Measurements from ENCODE around the gene RAB12.

RAB12 gene

GRCh38 chr18:8684577-8684976 lies 75.3 kb downstream of the RAB12 start:
- Histone ChIP-seq H3K4me3 (ENCODE audit: low read length) (no peak overlapping the region), H3K9me3 (ENCODE audit: control insufficient read depth, insufficient read depth, low read length) (no peaks in the 10 kb centered on the region), H3K9me2 (replicated peaks; ENCODE audit: control insufficient read depth, low read length) (no peaks in the 10 kb centered on the region), H3K27me3 (ENCODE audit: control insufficient read depth, low read length) (no peaks in the 10 kb centered on the region), H3K36me3 (ENCODE audit: control insufficient read depth, low read length) (no peaks in the 10 kb centered on the region), H3K4me2 (ENCODE audit: low read length) (no peak overlapping the region), H3K4me1 (ENCODE audit: control insufficient read depth, low read length) (no peaks in the 10 kb centered on the region), H3F3A (ENCODE audit: control insufficient read depth, insufficient read depth) (no peaks in the 10 kb centered on the region), H3K27ac (ENCODE audit: low read depth, low read length) (no peak overlapping the region), H4K20me1 (ENCODE audit: control insufficient read depth, insufficient read depth, low read depth, low read length) (no peaks in the 10 kb centered on the region), H3K79me2 (ENCODE audit: control insufficient read depth, low read length) (no peaks in the 10 kb centered on the region)
- no peak for TF ChIP-seq EZH2phosphoT487 (IDR thresholded peaks at IDR 0.05; ENCODE audit: borderline replicate concordance, low read length)

GRCh38 chr18:8685141-8685913 lies 76.1 kb downstream of the RAB12 start:
- Histone ChIP-seq H3K9me2 (replicated peaks; ENCODE audit: control insufficient read depth, low read length) (no peaks in the 10 kb centered on the region), H3K9me3 (ENCODE audit: control insufficient read depth, insufficient read depth, low read length) (no peaks in the 10 kb centered on the region), H3K36me3 (ENCODE audit: control insufficient read depth, low read length) (no peaks in the 10 kb centered on the region), H3K4me3 (ENCODE audit: low read length) (no peak overlapping the region), H3F3A (ENCODE audit: control insufficient read depth, insufficient read depth) (no peaks in the 10 kb centered on the region), H3K27ac (ENCODE audit: low read depth, low read length) (no peak overlapping the region), H3K27me3 (ENCODE audit: control insufficient read depth, low read length) (no peaks in the 10 kb centered on the region), H3K79me2 (ENCODE audit: control insufficient read depth, low read length) (no peaks in the 10 kb centered on the region), H3K4me2 (ENCODE audit: low read length) (no peak overlapping the region), H3K4me1 (ENCODE audit: control insufficient read depth, low read length) (no peaks in the 10 kb centered on the region), H4K20me1 (ENCODE audit: control insufficient read depth, insufficient read depth, low read depth, low read length) (no peaks in the 10 kb centered on the region)
- TF ChIP-seq, protein P1, sequence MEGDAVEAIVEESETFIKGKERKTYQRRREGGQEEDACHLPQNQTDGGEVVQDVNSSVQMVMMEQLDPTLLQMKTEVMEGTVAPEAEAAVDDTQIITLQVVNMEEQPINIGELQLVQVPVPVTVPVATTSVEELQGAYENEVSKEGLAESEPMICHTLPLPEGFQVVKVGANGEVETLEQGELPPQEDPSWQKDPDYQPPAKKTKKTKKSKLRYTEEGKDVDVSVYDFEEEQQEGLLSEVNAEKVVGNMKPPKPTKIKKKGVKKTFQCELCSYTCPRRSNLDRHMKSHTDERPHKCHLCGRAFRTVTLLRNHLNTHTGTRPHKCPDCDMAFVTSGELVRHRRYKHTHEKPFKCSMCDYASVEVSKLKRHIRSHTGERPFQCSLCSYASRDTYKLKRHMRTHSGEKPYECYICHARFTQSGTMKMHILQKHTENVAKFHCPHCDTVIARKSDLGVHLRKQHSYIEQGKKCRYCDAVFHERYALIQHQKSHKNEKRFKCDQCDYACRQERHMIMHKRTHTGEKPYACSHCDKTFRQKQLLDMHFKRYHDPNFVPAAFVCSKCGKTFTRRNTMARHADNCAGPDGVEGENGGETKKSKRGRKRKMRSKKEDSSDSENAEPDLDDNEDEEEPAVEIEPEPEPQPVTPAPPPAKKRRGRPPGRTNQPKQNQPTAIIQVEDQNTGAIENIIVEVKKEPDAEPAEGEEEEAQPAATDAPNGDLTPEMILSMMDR (IDR thresholded peaks at IDR 0.05; ENCODE audit: low read depth, low read length, poor library complexity, severe bottlenecking) = no peak
- TF ChIP-seq EZH2phosphoT487 (IDR thresholded peaks at IDR 0.05; ENCODE audit: borderline replicate concordance, low read length) = no peak

GRCh38 chr18:8685914-8686216 lies 76.6 kb downstream of the RAB12 start:
- Histone ChIP-seq H3K4me3 (ENCODE audit: low read length) (no peak overlapping the region), H3K9me2 (replicated peaks; ENCODE audit: control insufficient read depth, low read length) (no peaks in the 10 kb centered on the region), H3K9me3 (ENCODE audit: control insufficient read depth, insufficient read depth, low read length) (no peaks in the 10 kb centered on the region), H3K27me3 (ENCODE audit: control insufficient read depth, low read length) (no peaks in the 10 kb centered on the region), H3K27ac (ENCODE audit: low read depth, low read length) (no peak overlapping the region), H3K79me2 (ENCODE audit: control insufficient read depth, low read length) (no peaks in the 10 kb centered on the region), H3F3A (ENCODE audit: control insufficient read depth, insufficient read depth) (no peaks in the 10 kb centered on the region), H4K20me1 (ENCODE audit: control insufficient read depth, insufficient read depth, low read depth, low read length) (no peaks in the 10 kb centered on the region), H3K36me3 (ENCODE audit: control insufficient read depth, low read length) (no peaks in the 10 kb centered on the region), H3K4me1 (ENCODE audit: control insufficient read depth, low read length) (no peaks in the 10 kb centered on the region), H3K4me2 (ENCODE audit: low read length) (no peak overlapping the region)
- TF ChIP-seq, protein P1 (IDR thresholded peaks at IDR 0.05; ENCODE audit: low read depth, low read length, poor library complexity, severe bottlenecking) = no peak
- TF ChIP-seq EZH2phosphoT487 (IDR thresholded peaks at IDR 0.05; ENCODE audit: borderline replicate concordance, low read length) = no peak

DNA sequence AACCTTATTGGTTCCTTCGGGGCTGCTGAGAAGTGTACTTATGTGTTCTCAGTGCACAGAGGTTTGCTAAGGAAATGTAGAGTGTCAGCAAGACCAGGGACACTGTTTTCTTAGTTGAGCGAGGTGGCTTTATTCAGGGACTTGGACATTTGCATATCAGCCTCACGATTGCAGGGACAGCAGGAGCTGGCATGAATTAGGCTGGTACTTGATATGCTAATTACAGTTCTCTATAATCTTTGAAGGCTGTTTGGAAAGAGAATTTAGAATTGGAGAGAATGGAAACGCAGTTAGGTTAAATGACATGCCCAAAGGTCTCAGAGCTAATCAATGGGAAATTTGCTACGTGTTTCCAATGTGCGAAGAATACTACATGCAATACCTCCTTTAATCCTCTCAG lies 77.4 kb downstream of the RAB12 start:
- no peak for TF ChIP-seq EZH2phosphoT487 (IDR thresholded peaks at IDR 0.05; ENCODE audit: borderline replicate concordance, low read length)
- TF ChIP-seq, protein P1 (IDR thresholded peaks at IDR 0.05; ENCODE audit: low read depth, low read length, poor library complexity, severe bottlenecking) = no peak
- Histone ChIP-seq H3K27ac (ENCODE audit: low read depth, low read length) (no peak overlapping the region), H3F3A (ENCODE audit: control insufficient read depth, insufficient read depth) (no peaks in the 10 kb centered on the region), H4K20me1 (ENCODE audit: control insufficient read depth, insufficient read depth, low read depth, low read length) (no peaks in the 10 kb centered on the region), H3K4me1 (ENCODE audit: control insufficient read depth, low read length) (no peaks in the 10 kb centered on the region), H3K9me3 (ENCODE audit: control insufficient read depth, insufficient read depth, low read length) (no peaks in the 10 kb centered on the region), H3K4me2 (ENCODE audit: low read length) (no peak overlapping the region), H3K36me3 (ENCODE audit: control insufficient read depth, low read length) (no peaks in the 10 kb centered on the region), H3K4me3 (ENCODE audit: low read length) (no peak overlapping the region), H3K27me3 (ENCODE audit: control insufficient read depth, low read length) (no peaks in the 10 kb centered on the region), H3K9me2 (replicated peaks; ENCODE audit: control insufficient read depth, low read length) (no peaks in the 10 kb centered on the region), H3K79me2 (ENCODE audit: control insufficient read depth, low read length) (no peaks in the 10 kb centered on the region)

All from DOHH2 (cell line).